Right ventricle myocardium inferior (tissue), 1 donor: ENCODE results near the gene PLIN5. TPM values are rescaled to one million over a fixed set of nuclear protein-coding genes. Genes with fewer than 3 reads are reported as not detected.

Experiments
- ATAC-seq: fragments of 200-7000 bp; cut with Tn5 transposase; one replicate; pipeline ENCODE4 v1.9.1; 2020; ENCODE audit warnings: mild to moderate bottlenecking, moderate library complexity
- DNase-seq: peaks from one replicate; pipeline ENCODE4 v3.0.0; 2021; ENCODE audit errors: missing footprints
- intact Hi-C: fragments of 100-400 bp; cut with DNase I; formaldehyde crosslinking; loops from one replicate; pipeline ENCODE4 v1.11.0; 2022
- total RNA-seq: library from RNA; stranded (reverse); fragmentation: NEBNext Ultra II Directional; extraction: Animal tissue kit (Norgen Biotek cat#: 25700); gene quantifications from one replicate; pipeline ENCODE4 v1.2.1, GENCODE V29; 2021
- donor health status: DM: no; HTN: yes; CAD: no; lungs with severe emphysema.

PLIN5 gene
- total RNA-seq, 1 donor from 2014 or later = 50.4 TPM

DNA sequence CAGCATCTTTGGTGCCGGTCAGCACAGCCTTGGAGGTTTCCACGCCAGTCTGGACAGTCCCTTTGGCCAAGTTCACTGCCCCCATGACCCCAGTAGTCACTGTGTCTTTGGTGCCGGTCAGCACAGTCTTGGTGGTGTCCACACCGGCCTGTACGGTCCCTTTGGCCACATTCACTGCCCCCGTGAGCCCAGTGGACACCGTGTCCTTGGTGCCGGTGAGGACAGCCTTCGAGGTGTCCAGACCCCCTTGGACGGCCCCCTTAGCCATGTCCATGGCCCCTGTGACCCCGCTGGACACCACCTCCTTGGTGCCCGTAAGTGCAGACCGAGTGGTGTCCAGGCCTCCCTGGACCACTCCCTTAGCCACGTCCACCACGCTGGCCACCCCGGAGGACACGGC lies 21.8 kb downstream of the PLIN5 start:
- intact Hi-C loops = no loop called here
- DNase-seq = no peak
- no peak for ATAC-seq

DNA sequence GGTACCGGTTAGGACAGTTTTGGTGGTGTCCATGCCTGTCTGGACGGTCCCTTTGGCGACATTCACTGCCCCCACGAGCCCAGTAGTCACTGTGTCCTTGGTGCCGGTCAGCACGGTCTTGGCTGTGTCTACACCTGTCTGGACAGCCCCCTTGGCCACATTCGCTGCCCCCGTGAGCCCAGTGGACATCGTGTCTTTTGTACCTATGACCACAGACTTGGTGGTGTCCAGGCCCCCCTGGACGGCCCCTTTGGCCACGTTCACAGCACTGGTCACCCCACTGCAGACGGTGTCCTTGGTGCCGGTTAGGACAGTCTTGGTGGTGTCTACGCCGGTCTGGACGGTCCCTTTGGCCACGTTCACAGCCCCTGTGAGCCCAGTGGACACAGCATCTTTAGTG lies 23.0 kb downstream of the PLIN5 start:
- DNase-seq = no peak
- intact Hi-C loops = no loop called here
- no peak for ATAC-seq

DNA sequence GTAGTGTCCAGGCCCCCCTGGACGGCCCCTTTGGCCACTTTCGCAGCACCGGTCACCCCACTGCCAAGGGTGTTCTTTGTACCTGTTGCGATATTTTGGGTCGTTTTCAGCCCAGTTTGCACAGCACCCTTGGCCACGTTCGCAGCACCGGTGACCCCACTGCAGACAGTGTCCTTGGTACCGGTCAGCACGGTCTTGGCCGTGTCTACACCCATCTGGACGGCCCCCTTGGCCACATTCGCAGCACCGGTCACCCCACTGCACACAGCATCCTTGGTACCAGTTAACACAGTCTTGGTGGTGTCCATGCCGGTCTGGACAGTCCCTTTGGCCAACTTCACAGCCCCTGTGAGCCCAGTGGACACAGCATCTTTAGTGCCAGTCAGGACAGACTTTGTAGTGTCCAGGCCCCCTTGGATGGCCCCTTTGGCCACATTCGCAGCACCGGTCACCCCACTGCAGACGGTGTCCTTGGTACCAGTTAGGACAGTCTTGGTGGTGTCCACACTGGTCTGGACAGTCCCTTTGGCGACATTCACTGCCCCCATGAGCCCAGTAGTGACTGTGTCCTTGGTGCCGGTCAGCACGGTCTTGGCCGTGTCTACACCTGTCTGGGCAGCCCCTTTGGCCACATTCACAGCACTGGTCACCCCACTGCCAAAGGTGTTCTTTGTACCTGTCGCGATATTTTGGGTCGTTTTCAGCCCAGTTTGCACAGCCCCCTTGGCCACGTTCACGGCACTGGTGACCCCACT lies 23.5 kb downstream of the PLIN5 start:
- DNase-seq = no peak
- ATAC-seq = peak; percentile 17
- intact Hi-C loops = no loop called here

DNA sequence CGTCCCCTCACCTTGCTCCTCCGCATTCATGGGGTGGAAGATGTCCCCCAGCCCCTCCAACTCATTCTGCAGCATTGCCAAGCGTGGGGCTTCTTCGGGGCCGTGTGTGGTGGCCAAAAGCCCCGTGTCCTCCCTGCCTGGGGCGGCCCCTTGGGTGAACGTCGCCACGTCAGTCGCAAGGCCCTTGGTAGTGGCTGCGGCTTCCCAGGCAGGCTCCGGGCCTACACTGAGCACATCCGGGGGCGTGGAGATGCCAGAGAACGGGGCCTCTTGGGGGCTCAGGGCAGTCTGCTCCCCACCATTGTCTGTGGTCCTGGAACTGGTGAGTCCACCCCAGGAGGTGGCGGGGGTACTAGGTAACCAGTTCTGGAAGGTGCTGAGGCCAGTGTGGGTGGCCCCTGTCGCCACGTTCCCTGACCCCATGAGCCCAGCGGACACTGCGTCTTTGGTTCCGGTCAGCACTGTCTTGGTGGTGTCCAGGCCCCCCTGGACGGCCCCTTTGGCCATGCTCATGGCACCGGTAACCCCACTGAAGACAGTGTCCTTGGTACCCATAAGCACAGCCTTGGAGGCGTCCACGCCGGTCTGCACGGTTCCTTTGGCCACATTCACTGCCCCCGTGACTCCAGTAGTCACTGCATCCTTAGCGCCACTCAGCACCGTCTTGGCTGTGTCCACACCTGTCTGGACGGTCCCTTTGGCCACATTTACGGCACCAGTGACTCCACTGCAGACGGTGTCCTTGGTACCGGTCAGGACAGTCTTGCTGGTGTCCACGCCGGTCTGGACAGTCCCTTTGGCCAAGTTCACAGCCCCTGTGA lies 24.4 kb downstream of the PLIN5 start:
- no peak for DNase-seq
- ATAC-seq = no peak
- intact Hi-C loops = no loop called here

DNA sequence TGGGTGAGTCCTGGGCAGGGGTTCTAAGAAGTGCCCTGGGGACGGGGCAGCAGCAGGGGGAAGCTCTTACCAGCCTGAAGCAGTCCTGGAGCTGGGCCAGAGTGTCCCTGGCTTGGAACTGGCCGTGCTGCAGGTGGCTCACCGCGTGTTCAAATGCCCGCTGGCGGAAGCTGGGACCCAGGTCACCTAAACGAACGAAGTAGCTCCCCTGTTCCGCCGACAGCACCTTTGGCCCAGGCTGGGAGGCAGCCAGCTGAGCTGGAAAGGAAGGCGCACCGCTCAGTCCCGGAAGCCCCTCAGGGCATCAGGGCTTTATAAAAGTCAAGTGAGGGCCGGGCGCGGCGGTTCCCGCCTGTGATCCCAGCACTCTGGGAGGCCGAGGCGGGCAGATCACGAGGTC lies 26.3 kb downstream of the PLIN5 start:
- ATAC-seq (no peak), DNase-seq (no peak)
- intact Hi-C loops = no loop called here

DNA sequence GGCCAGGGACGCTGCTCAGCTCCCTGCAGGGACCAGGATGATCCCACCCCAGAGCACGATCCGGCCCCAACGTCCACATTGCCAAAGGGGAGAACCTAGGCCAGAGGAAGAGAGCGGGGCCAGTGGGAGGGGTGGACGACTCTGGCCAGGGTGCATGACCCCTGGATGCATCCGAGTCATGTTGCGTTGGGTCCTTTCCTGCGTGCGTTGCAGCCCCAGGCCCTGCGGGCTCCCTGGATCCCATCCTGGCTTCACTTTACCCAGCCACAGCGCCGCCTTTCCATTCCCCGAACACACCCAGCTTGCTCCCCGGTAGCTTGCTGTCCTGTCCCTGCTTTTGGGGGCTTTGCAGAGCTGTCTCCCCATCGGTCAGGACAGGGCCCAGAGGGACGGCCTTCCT lies 27.2 kb downstream of the PLIN5 start:
- ATAC-seq = no peak
- DNase-seq = no peak
- intact Hi-C loops = no loop called here

DNA sequence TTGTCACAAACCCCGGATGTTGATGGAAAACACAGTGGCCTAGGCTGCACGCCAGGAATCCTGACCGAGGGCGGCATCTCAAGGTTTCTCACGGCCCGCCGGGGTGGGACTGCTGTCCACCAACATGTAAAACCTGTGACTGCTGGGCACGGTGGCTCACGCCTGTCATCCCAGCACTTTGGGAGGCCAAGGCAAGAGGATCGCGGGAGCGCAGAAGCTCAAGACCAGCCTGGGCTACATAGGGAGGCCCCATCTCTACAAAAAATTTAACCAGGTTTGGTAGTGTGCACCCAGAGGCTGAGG lies 27.9 kb downstream of the PLIN5 start:
- DNase-seq (no peak), ATAC-seq (no peak)
- intact Hi-C loops = no loop called here

DNA sequence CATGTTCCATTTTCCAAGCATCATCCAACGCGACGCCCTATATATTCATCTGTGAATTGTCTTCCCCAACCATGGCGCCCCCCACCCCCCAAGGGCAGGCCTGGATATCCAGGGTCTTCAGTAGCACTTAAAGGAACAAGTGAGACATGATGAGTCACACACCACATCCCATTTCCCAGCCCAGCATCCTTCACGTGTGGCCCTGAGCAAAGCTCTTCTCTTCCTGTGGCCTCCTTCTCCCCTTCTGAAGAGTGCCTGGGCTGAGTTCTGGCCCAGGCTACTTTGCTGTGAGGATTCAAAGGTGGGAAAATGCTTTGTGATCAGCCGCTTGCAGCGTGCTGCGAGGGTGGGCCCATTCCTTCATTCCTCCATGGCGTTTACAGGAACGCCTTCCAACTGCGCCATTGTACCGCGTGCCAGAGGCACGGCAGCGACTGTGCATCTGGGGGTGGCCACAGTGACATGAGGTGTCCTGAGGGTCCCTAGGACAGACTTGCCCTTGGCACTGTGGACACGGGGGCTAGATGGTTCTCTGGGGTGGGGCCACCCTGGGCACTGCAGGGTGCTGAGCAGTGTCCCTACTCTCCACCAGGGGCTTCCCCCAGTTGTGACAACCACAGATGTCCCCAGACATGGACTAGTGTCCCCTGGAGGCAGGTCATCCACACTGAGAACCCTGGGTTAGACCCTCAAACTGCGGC lies 28.4 kb downstream of the PLIN5 start:
- ATAC-seq (no peak), DNase-seq (no peak)
- intact Hi-C loops = no loop called here

DNA sequence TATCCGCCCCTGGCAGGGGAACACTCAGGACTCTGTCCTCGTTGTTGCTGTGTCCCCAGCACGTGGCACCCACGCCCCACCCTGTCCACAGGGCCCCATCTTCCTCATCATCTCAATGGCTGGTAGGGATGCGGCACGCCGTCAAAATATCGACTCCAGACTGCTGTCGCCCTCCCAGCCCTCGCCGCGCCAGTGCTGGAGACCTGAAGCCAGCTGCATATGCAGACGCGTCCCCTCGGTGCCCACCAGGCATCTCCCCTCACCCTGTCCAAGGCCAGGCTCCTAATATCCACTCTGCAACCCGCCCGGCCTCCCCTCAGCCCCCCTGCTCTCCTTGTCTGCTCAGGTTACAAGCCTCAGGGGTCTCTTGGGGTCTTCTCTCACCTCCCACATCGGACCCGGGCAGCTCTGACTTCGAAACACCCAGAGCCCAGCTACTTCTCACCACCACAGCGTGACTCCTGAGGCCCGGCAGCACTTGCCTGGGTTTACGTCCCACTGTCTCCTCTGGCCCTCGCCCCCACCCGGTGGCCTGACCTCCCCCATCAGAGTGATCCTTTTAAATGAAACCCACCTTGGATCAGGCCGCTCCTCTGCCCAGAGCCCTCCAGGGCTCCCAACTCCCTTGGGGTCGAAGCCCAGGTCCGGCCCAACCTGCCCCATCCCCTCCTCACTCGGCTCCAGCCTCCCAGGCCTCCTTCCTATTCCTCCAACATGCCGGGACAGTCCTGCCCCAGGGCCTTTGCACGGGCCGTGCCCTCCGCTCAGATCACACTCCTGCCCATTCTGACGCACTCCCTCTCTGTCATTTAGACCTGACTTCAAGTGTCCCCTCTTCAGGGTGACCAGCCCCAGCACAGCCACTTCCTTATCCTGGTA lies 29.2 kb downstream of the PLIN5 start:
- no peak for ATAC-seq
- intact Hi-C loops = no loop called here
- DNase-seq = no peak

DNA sequence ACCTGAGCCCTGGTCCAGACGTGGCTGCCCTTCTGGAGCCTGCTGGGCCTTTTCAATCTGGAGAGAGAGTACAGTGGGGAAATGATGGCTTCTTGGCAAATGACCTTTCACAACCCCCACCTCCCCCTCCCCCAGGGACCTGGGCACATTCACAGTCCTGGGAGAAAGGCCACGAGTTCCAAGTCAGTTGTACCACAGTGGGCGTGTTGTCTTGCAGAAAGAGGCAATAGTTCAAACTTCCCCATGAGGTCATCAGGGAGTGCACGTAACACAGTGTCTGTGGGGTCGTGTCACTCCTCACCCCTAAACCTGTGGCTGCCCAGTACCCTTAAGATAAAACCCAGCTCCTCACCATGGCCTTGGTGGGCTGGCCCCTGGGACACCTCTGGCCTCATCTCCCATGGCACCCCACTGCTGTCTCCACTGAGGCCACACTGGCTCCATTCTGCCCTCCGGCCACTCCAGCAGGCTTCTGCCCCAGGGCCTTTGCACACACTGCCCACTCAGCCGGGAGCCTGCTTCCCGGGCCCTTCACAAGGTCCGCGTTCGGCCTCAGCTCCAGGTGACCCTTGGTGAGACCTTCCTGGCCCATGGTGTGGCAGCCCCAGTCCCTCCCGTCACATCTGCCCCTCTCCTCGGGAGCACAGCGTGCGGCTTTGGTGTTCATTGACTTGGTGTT lies 30.0 kb downstream of the PLIN5 start:
- DNase-seq (no peak), ATAC-seq (no peak)
- intact Hi-C loops = no loop called here

DNA sequence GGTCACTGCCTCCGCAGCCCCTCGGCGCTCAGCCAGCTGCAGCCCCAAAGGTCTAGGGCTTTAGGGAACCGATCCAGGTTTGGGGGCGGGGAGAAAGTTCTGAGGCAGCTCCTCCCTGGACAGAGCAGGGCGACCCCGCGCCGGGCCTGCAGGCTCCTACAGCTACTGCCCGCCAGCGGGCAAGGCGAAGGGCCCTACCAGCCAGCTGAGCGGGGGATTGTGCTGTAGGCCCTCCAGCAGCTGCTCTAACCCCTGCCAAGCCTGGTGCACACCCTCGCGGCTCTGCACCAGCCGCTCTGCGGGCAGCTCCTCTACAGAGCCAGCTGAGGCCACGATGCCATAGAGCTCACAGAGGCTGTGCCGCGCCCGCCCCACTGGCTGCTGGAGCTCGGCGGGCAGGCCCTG lies 30.7 kb downstream of the PLIN5 start:
- ATAC-seq = no peak
- intact Hi-C loops = no loop called here
- DNase-seq = no peak

DNA sequence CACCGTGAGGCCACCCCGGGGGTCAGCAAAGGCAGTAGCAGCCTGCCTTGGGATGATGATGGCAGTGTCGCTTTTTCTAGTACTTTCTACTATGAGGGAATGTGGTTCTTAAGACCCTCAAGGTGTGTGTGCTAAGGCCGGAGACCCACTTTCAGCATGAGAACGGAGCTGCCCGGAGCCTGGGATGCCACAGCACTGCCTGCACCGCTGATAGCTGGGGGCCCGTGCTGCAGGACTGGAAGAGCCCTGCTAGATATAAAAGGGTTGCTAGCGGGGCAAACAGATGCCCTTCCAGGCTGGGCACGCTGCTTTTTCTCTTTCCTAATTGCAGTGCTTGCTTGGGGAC lies 31.2 kb downstream of the PLIN5 start:
- intact Hi-C loops = no loop called here
- DNase-seq = no peak
- ATAC-seq = no peak

DNA sequence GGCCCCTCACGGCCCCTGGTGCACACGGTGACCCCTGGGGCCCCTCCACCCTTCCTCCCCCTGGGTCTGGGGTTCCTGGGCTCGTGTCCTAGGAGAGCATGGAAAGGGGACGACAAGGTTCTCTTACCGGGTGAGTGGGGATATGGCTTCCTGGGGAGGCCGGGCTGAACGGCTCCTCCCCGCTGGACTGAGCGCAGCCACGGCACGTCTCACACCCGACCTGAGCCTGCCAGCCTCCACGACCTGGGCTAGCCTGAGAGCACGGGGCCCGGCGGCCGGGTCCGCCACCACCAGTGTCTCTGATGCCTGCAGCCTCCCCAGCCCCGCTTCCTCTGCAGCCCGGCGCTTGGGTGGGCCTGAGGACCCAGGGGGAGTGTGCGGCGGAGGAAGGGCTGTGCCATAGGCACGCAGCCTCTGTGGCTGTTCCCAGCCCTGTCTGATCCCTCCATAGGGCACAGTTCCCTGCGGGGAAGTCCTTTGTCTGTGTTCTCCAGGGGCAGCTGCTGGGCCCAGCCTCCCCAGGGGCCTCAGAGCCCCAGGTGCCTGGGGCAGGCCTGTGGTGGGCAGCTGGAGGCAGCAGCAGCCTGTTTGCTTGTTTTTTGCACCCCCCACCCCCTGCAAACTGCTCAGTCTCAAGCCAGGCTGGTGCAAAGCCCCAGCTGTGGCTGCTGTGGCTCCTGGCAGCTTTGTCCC lies 31.7 kb downstream of the PLIN5 start:
- ATAC-seq (peak; percentile 2), DNase-seq (no peak)
- intact Hi-C loops = no loop called here

DNA sequence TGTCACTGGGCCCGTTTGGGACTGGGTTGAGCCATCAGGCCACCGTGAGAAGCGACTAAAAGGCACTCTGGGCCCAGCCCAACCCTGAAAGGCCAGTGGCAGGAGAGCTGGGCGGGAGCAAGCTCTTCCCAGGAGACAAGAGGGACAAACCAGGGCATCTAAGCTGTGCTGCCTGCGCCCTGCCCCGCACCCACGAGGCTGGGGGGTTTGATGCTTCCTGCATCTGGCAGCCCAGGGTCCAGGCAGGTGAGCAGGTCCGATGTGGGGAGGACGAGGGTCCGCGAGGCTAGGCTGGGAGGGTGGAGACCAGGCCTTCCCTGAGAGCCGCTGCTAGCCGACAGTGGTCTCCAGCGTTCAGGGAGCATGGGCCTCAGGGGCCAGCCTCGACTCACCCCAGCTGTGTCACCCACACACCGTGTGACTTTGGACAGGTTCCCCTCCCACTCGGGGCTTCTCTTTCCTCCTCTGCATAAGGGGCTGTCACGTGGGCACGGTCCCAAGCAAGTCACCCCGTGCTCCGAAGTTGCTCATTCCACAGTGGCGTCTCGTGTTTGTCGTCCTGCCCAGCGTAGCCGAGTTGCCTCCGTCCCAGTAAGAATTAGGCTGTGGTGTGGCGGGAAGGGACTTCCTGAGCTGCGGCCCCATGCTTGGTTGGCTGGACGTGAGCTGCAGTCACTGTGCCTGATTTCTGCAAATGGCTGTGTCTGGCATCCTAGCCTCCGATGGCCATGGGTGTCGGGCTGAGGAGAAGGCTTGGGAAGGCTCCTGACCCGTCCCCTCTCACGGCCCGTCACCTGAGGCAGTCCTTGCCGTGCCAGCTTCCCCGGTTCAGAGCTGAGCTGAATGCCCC lies 32.5 kb downstream of the PLIN5 start:
- no peak for DNase-seq
- intact Hi-C loops = no loop called here
- no peak for ATAC-seq

DNA sequence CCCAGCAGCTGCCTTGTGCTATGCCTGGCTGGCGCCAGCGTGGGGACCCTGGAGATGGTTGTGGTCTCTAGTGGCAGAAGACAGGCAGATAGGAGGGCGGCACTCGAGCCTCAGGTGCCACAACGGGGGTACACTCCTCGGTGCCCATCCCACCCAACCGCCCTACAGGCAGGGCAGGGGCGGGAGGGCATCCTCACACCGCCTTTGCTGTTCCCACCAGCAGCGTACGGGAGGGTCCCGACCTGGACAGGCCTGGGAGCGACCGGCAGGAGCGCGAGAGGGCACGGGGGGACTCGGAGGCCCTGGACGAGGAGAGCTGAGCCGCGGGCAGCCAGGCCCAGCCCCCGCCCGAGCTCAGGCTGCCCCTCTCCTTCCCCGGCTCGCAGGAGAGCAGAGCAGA lies 33.3 kb downstream of the PLIN5 start:
- ATAC-seq (no peak), DNase-seq (no peak)
- intact Hi-C loops = no loop called here

DNA sequence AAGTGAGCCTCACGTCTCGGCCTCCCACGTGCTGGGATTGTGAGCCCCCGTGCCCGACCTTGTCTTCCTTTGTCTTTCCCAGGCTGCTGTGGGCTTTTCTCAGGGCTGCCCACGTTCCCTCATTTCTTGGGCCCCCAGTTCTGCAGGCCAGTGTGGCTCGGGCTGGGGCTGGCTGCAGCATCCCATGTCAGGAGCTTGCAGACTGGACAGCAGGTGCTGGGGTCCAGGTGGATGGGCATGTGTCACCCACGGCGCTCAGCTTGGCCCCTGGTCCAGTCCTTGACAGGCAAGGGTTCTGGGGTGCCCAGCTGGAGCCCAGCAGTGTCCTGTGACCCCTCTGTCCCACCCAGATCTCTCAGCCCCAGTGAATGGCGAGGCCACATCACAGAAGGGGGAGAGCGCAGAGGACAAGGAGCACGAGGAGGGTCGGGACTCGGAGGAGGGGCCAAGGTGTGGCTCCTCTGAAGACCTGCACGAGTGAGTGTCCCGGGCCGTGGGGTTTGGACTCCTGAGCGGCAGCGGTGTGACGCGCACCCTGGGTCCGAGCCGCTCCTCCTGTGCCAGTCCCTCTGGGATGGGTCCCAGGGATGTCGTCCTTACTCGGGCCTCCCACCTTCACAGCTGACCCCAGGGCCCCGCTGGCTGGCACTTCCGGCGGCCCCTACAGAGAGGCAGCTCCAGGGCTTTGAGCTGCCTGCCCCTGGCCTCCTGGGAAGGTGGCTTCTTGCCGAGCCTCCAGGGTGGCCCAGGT lies 34.0 kb downstream of the PLIN5 start:
- DNase-seq = no peak
- intact Hi-C loops = no loop called here
- ATAC-seq = peak; percentile 9

DNA sequence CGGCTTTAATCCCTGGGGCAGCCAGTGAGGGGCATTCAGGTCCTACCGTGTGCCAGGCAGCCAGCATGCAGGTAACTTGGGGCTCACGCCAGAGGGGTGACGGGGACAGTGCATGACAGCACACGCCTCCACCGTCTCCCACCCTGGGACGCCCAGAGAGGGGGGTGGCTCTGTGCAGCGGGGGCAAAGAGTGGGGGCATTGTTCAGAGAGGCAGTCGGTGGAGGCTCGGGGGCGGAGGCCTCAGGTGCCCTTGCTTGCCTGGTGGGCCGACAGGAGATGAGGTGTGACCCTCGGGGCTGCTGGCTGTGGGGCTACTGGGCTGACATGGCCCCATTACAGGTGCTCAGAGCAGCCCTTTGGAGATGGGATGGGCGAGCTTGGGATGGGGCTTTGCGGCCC lies 35.2 kb downstream of the PLIN5 start:
- DNase-seq = no peak
- intact Hi-C loops = no loop called here

More for the DNA sequence above, 35.2 kb downstream of the PLIN5 start:
- ATAC-seq = no peak
